B cell (primary cell): ENCODE results near the gene C6orf136.

ENCODE experiments used
- EZH2 ChIP-seq: IDR thresholded peaks from 2 replicates; pipeline ENCODE4 v1.6.1; 2012; ENCODE audit warnings: borderline replicate concordance, low read depth, mild to moderate bottlenecking, moderate library complexity, low read length; ENCODE audit not compliant: insufficient read depth, poor library complexity, severe bottlenecking
- TF ChIP-seq, protein P1 (sequence below): fragments of 200-600 bp; IDR thresholded peaks from one replicate; pipeline ENCODE4 v1.8.0; 2022; ENCODE audit warnings: antibody characterized with exemption, mild to moderate bottlenecking

DNA sequence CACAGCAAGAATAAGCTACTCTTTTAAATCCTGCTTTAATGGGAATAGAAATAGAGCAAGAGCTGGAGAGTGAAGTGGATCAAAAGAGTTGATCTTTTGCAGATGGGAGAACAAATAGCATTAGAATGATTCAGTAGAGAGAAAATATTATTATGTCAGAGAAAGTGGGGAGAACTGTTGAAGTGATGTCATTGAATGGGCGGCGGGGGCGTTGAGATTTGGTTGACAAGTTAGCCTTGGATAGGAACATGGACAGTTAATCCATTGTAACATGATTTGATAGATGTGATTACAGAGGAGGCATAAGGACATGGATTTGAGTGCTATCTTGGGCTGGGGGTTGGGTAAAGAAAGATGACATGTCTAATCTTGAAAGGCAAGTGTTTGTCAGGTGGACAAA is 11.1 kb upstream of the C6orf136 start:
- TF ChIP-seq, protein P1, sequence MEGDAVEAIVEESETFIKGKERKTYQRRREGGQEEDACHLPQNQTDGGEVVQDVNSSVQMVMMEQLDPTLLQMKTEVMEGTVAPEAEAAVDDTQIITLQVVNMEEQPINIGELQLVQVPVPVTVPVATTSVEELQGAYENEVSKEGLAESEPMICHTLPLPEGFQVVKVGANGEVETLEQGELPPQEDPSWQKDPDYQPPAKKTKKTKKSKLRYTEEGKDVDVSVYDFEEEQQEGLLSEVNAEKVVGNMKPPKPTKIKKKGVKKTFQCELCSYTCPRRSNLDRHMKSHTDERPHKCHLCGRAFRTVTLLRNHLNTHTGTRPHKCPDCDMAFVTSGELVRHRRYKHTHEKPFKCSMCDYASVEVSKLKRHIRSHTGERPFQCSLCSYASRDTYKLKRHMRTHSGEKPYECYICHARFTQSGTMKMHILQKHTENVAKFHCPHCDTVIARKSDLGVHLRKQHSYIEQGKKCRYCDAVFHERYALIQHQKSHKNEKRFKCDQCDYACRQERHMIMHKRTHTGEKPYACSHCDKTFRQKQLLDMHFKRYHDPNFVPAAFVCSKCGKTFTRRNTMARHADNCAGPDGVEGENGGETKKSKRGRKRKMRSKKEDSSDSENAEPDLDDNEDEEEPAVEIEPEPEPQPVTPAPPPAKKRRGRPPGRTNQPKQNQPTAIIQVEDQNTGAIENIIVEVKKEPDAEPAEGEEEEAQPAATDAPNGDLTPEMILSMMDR, result no peak
- no peak for TF ChIP-seq EZH2
